Trophoblast cell (in vitro differentiated cells and primary cell): ENCODE data around the gene BRAP.

Experiments
- DNase-seq, 2 donors: peaks; one replicate each; pipeline ENCODE4 v3.0.0-alpha.2; 2016
- H2AFZ ChIP-seq: 2 replicates; pipeline ENCODE4 v1.6.1; 2013; ENCODE audit warnings: low read length, moderate library complexity, mild to moderate bottlenecking; ENCODE audit not compliant: insufficient read depth, poor library complexity
- H2AK5ac ChIP-seq: 2 replicates; pipeline ENCODE4 v1.6.1; 2013; ENCODE audit warnings: mild to moderate bottlenecking, low read length
- H2BK120ac ChIP-seq: 2 replicates; pipeline ENCODE4 v1.6.1; 2013; ENCODE audit warnings: low read length, mild to moderate bottlenecking, moderate library complexity; ENCODE audit not compliant: insufficient read depth, poor library complexity
- H2BK12ac ChIP-seq: 2 replicates; pipeline ENCODE4 v1.6.1; 2013; ENCODE audit warnings: mild to moderate bottlenecking, low read length, moderate library complexity
- H2BK5ac ChIP-seq: 2 replicates; pipeline ENCODE4 v1.6.1; 2013; ENCODE audit warnings: low read length, low read depth, moderate library complexity, mild to moderate bottlenecking; ENCODE audit not compliant: poor library complexity
- H3K14ac ChIP-seq: 2 replicates; pipeline ENCODE4 v1.6.1; 2013; ENCODE audit warnings: mild to moderate bottlenecking, low read length
- H3K18ac ChIP-seq: 2 replicates; pipeline ENCODE4 v1.6.1; 2013; ENCODE audit warnings: mild to moderate bottlenecking, low read length
- H3K23ac ChIP-seq: 2 replicates; pipeline ENCODE4 v1.6.1; 2013; ENCODE audit warnings: low read length
- H3K27ac ChIP-seq: 2 replicates; pipeline ENCODE4 v1.5.1; 2013; ENCODE audit warnings: low read depth, mild to moderate bottlenecking, inconsistent platforms, low read length, moderate library complexity
- H3K27me3 ChIP-seq: 2 replicates; pipeline ENCODE4 v1.6.1; 2013; ENCODE audit warnings: inconsistent platforms, mild to moderate bottlenecking, low read length, moderate library complexity; ENCODE audit not compliant: insufficient read depth
- H3K36me3 ChIP-seq, 2 experiments: 1 replicate in 1 of 2; 2 replicates in 1 of 2; pipeline ENCODE4 v1.6.1; 2013; ENCODE audit warnings: low read length in 2 of 2, mild to moderate bottlenecking in 2 of 2, moderate library complexity in 1 of 2; ENCODE audit not compliant: insufficient read depth in 2 of 2, control insufficient read depth in 1 of 2
- H3K4ac ChIP-seq: 2 replicates; pipeline ENCODE4 v1.6.1; 2013; ENCODE audit warnings: low read depth, mild to moderate bottlenecking, low read length, moderate library complexity
- H3K4me1 ChIP-seq, 2 experiments: 1 replicate in 1 of 2; 2 replicates in 1 of 2; pipeline ENCODE4 v1.6.1; 2013; ENCODE audit warnings: low read length in 2 of 2, mild to moderate bottlenecking in 2 of 2, moderate library complexity in 1 of 2; ENCODE audit not compliant: insufficient read depth in 2 of 2, control insufficient read depth in 1 of 2
- H3K4me2 ChIP-seq: 2 replicates; pipeline ENCODE4 v1.6.1; 2013; ENCODE audit warnings: inconsistent platforms, mild to moderate bottlenecking, low read length, moderate library complexity
- H3K4me3 ChIP-seq: 2 replicates; pipeline ENCODE4 v1.5.1; 2013; ENCODE audit warnings: mild to moderate bottlenecking, low read depth, low read length, inconsistent platforms
- H3K79me1 ChIP-seq: one replicate; pipeline ENCODE4 v1.6.1; 2013; ENCODE audit warnings: low read length
- H3K79me2 ChIP-seq: 2 replicates; pipeline ENCODE4 v1.6.1; 2013; ENCODE audit warnings: low read length, mild to moderate bottlenecking; ENCODE audit not compliant: control insufficient read depth, insufficient read depth, poor library complexity
- H3K9ac ChIP-seq: 2 replicates; pipeline ENCODE4 v1.6.1; 2013; ENCODE audit warnings: mild to moderate bottlenecking, low read length
- H3K9me3 ChIP-seq: 2 replicates; pipeline ENCODE4 v1.6.1; 2013; ENCODE audit warnings: low read depth, mild to moderate bottlenecking, control low read depth, inconsistent platforms, low read length; ENCODE audit not compliant: insufficient read depth
- H4K12ac ChIP-seq: 2 replicates; pipeline ENCODE4 v1.6.1; 2013; ENCODE audit warnings: low read depth, mild to moderate bottlenecking, low read length, moderate library complexity
- H4K8ac ChIP-seq: 2 replicates; pipeline ENCODE4 v1.6.1; 2013; ENCODE audit warnings: low read depth, mild to moderate bottlenecking, low read length, moderate library complexity
- H4K91ac ChIP-seq: one replicate; pipeline ENCODE4 v1.6.1; 2013; ENCODE audit warnings: low read depth, mild to moderate bottlenecking, low read length, moderate library complexity
- WGBS: extraction: QIAGEN DNeasy Blood & Tissue Kit; methylation state at CpG from one replicate; pipeline ENCODE4 v1.1.7; 2013; ENCODE audit warnings: missing lambda C conversion rate; ENCODE audit not compliant: insufficient read length, insufficient coverage; ENCODE audit errors: extremely low coverage; 5-methylcytosine and 5-hydroxymethylcytosine counted together

The BRAP gene

DNA sequence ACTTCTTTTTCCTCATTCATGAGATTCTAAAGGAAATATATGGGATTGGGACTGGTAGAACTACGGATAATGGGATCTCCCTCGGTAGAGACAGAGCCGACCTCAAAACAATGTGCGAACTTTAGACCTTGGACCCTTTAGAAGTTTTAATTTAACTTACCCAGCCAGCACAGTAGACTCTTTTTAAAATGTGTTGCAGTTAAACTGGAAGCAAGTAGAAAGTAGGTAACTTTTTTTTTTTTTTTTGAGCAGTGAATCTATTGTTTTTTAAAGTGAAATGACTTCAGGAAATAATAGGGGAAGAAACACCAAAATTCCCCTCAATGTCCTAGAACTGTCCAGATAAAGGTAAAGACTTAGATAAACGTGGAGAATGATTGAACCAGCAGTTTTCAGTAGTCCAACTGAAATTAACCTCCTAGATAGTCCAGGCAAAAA lies 85.5 kb downstream of the BRAP start:
- no peak overlapping the region for H3K14ac ChIP-seq
- H3K4me2 ChIP-seq, result peak overlapping the region; percentile 99
- H3K4me3 ChIP-seq, result no peak overlapping the region
- no peak for DNase-seq
- H4K8ac ChIP-seq, result no peak overlapping the region
- H4K12ac ChIP-seq, result no peak overlapping the region
- H3K79me1 ChIP-seq, result peaks cover 25% of the 10 kb centered on the region
- peak overlapping the region; percentile 80 for H3K9ac ChIP-seq
- H4K91ac ChIP-seq, result no peak overlapping the region
- H3K4me1 ChIP-seq, result peaks cover 0 to 2% of the 10 kb centered on the region in 2 experiments
- no peak overlapping the region for H2BK5ac ChIP-seq
- H3K27ac ChIP-seq, result peak overlapping the region; percentile 100
- no peak overlapping the region for H2AK5ac ChIP-seq
- H2AFZ ChIP-seq, result no peak overlapping the region
- no peak overlapping the region for H3K18ac ChIP-seq
- peaks cover 0 to 3% of the 10 kb centered on the region in 2 experiments for H3K36me3 ChIP-seq
- H2BK12ac ChIP-seq, result no peak overlapping the region
- H3K23ac ChIP-seq, result no peak overlapping the region
- no peak overlapping the region for H3K4ac ChIP-seq
- no CpG with 5 or more reads among the region's 5 CpGs for WGBS
- no peak overlapping the region for H2BK120ac ChIP-seq
- peaks cover 2% of the 10 kb centered on the region for H3K9me3 ChIP-seq
- H3K79me2 ChIP-seq, result peaks cover 24% of the 10 kb centered on the region
- H3K27me3 ChIP-seq, result no peaks in the 10 kb centered on the region

DNA sequence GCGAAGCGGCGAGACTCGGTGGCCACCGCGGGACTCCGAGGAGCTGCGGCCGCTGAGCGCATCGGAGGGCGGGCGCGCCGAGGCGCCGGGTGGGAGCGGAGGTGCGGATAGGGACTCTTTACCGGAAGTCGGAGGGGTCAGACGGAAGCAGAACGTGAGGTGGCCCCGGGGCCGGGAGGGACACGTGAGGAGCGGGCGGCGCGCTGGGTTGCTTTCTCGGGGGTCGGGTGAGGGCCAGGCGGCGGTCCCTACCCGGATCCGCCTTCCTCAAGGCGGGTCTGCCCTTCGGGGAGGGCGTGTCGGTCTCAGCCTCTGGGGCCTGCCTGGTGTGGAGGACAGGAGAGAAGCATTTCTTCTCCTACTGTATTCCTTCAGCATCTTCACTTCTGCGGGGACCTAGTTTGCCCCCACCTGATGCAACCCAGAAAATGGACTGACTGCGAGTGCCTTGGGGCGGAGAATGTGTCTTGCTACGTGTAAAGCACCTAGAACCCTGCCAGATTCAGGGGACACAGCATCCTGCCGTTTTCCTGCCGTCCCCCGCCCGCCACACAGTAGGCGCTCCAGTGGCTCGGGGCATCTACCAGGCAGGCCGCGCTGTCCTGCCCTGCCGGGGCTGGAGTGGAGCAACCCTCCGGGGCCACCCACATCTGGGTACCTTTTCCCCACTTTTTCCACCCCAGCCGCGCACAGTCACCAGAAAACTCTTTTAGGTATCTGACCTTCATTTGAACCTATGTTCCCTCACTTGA lies 86.1 kb downstream of the BRAP start:
- H3K4me3 ChIP-seq, result peak overlapping the region; percentile 100
- H4K8ac ChIP-seq, result peak overlapping the region; percentile 96
- H3K79me2 ChIP-seq, result peaks cover 24% of the 10 kb centered on the region
- peak overlapping the region; percentile 99 for H3K4me2 ChIP-seq
- H3K79me1 ChIP-seq, result peaks cover 25% of the 10 kb centered on the region
- peak overlapping the region; percentile 81 for H2BK12ac ChIP-seq
- no peak overlapping the region for H2AK5ac ChIP-seq
- H4K91ac ChIP-seq, result peak overlapping the region; percentile 100
- peak; percentile 84 to 90 for DNase-seq
- H4K12ac ChIP-seq, result peak overlapping the region; percentile 95
- no peak overlapping the region for H3K23ac ChIP-seq
- H2BK5ac ChIP-seq, result peak overlapping the region; percentile 100
- peak overlapping the region; percentile 100 for H3K9ac ChIP-seq
- H3K4me1 ChIP-seq, result peaks cover 0 to 2% of the 10 kb centered on the region in 2 experiments
- H3K4ac ChIP-seq, result peak overlapping the region; percentile 88
- H2AFZ ChIP-seq, result peak overlapping the region; percentile 98
- no peaks in the 10 kb centered on the region for H3K27me3 ChIP-seq
- H3K27ac ChIP-seq, result peak overlapping the region; percentile 100
- no CpG with 5 or more reads among the region's 56 CpGs for WGBS
- H3K36me3 ChIP-seq, result peaks cover 0 to 3% of the 10 kb centered on the region in 2 experiments
- H3K18ac ChIP-seq, result peak overlapping the region; percentile 97
- peak overlapping the region; percentile 99 for H3K14ac ChIP-seq
- H2BK120ac ChIP-seq, result peak overlapping the region; percentile 99
- H3K9me3 ChIP-seq, result peaks cover 2% of the 10 kb centered on the region

DNA sequence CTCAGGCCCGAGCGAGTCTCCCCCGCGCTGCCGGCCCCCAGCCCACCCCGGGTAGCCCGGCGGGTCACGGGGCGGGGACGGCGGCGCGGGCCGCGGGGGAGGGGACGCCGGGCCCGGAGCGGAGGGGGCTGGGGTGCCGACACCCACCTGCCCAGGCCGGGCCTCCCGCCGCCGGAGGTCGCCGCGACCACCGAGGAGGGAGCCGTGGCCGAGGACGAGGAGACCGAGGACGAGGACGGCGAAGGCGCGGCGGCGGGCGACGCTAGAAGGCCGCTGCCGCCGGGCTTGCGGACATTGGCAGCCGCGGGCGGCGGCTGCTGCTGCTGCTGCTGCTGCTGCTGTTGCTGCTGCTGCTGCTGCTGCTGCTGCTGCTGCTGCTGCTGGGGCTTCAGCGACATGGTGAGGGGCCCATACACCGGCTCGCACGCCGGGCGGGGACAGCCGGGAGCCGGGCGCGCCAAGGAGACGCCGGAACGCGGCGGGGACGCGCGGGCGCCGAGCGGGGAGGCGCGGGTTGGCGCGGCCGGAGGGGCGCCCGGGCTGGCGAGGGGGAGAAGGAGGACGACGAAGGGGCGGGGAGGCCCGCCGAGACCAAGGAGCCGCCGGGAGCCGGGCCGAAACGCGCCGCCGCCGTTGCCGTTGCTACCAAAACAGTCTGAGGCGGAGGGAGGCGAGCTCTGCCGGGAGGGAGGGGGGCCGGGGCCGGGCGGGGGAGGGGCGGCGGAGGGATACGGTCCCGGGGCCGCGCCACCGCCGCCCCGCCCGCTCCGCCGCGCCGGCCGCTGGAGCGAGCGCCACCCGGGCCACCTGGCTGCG lies 86.9 kb downstream of the BRAP start, which contains the start of gene ATXN2:
Gene ATXN2, minus strand, starts transcription at position 679 of the 816 bp plus-strand sequence. Its CDS starts 281 bp downstream, at position 398.
- peak within 1 kb of the TSS; percentile 99 for H3K14ac ChIP-seq
- peaks cover 0 to 2% of the 10 kb centered on the region in 2 experiments for H3K4me1 ChIP-seq
- peak within 1 kb of the TSS; percentile 100 for H3K9ac ChIP-seq
- H4K12ac ChIP-seq, result peak within 1 kb of the TSS; percentile 95
- H2BK12ac ChIP-seq, result peak within 1 kb of the TSS; percentile 82
- peak within 1 kb of the TSS; percentile 96 for H4K8ac ChIP-seq
- no peaks in the 10 kb centered on the region for H3K27me3 ChIP-seq
- peak within 1 kb of the TSS; percentile 99 for H2BK120ac ChIP-seq
- peaks cover 24% of the 10 kb centered on the region for H3K79me2 ChIP-seq
- H3K79me1 ChIP-seq, result peaks cover 25% of the 10 kb centered on the region
- H2BK5ac ChIP-seq, result peak within 1 kb of the TSS; percentile 100
- H2AFZ ChIP-seq, result peak within 1 kb of the TSS; percentile 99
- peak within 1 kb of the TSS; percentile 99 for H3K4me2 ChIP-seq
- peak within 1 kb of the TSS; percentile 100 for H4K91ac ChIP-seq
- H3K4me3 ChIP-seq, result peak within 1 kb of the TSS; percentile 100
- H3K23ac ChIP-seq, result peak within 1 kb of the TSS; percentile 67
- H3K36me3 ChIP-seq, result peaks cover 0 to 3% of the 10 kb centered on the region in 2 experiments
- peak within 1 kb of the TSS; percentile 89 for H2AK5ac ChIP-seq
- DNase-seq, result peak in 1 of 2 donors; percentile 51
- peak within 1 kb of the TSS; percentile 100 for H3K27ac ChIP-seq
- peak within 1 kb of the TSS; percentile 99 for H3K4ac ChIP-seq
- peaks cover 2% of the 10 kb centered on the region for H3K9me3 ChIP-seq
- H3K18ac ChIP-seq, result peak within 1 kb of the TSS; percentile 98
- WGBS, result no CpG with 5 or more reads among the region's 119 CpGs
